H1 (cell line): ENCODE measurements around the gene WASF1. TPM values are rescaled to one million over a fixed set of nuclear protein-coding genes. Genes with fewer than 3 reads are reported as not detected.

Experiments used
- CTCF ChIA-PET: fragments of 300-600 bp; sonication (Branson Sonifier 250); formaldehyde crosslinking; loops from one replicate; lab custom pipeline; 2021; ENCODE audit not compliant: partially characterized antibody; lab: Charles Lee
- POLR2A ChIA-PET: fragments of 300-600 bp; sonication (Branson Sonifier 250); formaldehyde crosslinking; loops from one replicate; lab custom pipeline; 2021; ENCODE audit warnings: inconsistent platforms; ENCODE audit not compliant: partially characterized antibody; lab: Charles Lee
- DNase-seq, 2 experiments: peaks; one replicate each; pipeline versions ENCODE4 v3.0.0 to v3.0.0-alpha.2; 2010 to 2022; ENCODE audit warnings: low spot score in 2 of 2, low read depth in 1 of 2, mixed read lengths in 1 of 2
- FAIRE-seq: peaks from 2 replicates; lab custom pipeline; 2011; peaks lifted over from hg19 to GRCh38; lab: Jason Lieb, UNC
- H2AFZ ChIP-seq: 2 replicates; pipeline ENCODE4 v1.8.1; 2012; ENCODE audit warnings: low read length, inconsistent platforms
- H2AK5ac ChIP-seq: 2 replicates; pipeline ENCODE4 v1.6.1; 2013; ENCODE audit warnings: low read depth, low read length
- H2BK120ac ChIP-seq: replicated peaks from 2 replicates; pipeline ENCODE3; 2013; ENCODE audit warnings: low read depth, low read length, inconsistent platforms
- H2BK12ac ChIP-seq: 2 replicates; pipeline ENCODE4 v1.6.1; 2013; ENCODE audit warnings: low read depth, low read length
- H2BK15ac ChIP-seq: 2 replicates; pipeline ENCODE4 v1.6.1; 2013; ENCODE audit warnings: low read length
- H2BK20ac ChIP-seq: 2 replicates; pipeline ENCODE4 v1.6.1; 2013; ENCODE audit warnings: low read length
- H2BK5ac ChIP-seq: 2 replicates; pipeline ENCODE4 v1.6.1; 2013; ENCODE audit warnings: low read depth, low read length
- H3K14ac ChIP-seq: 2 replicates; pipeline ENCODE4 v1.6.1; 2013; ENCODE audit warnings: inconsistent platforms; ENCODE audit not compliant: insufficient read length
- H3K18ac ChIP-seq: 2 replicates; pipeline ENCODE4 v1.6.1; 2013; ENCODE audit warnings: low read length; ENCODE audit errors: extremely low read depth
- H3K23ac ChIP-seq: 2 replicates; pipeline ENCODE4 v1.6.1; 2013; ENCODE audit warnings: inconsistent platforms; ENCODE audit not compliant: insufficient read length
- H3K23me2 ChIP-seq: 2 replicates; pipeline ENCODE4 v1.6.1; 2013; ENCODE audit warnings: low read depth, low read length
- H3K27ac ChIP-seq: 2 replicates; pipeline ENCODE4 v1.6.1; 2011; ENCODE audit warnings: low read depth, low read length, inconsistent platforms
- H3K27me3 ChIP-seq, 4 experiments: replicated peaks in 1 of 4; 1 replicate in 1 of 4; 2 replicates in 3 of 4; pipeline versions ENCODE4 v1.6.1 to v1.8.1; 2011 to 2013; ENCODE audit warnings: low read length in 3 of 4, mild to moderate bottlenecking in 3 of 4, inconsistent platforms in 2 of 4, mixed read lengths in 2 of 4, moderate library complexity in 1 of 4; ENCODE audit not compliant: control insufficient read depth in 3 of 4, insufficient read depth in 3 of 4; ENCODE audit errors: extremely low read depth in 1 of 4
- H3K36me3 ChIP-seq, 4 experiments: 2 replicates each; pipeline versions ENCODE4 v1.6.1 to v1.8.1; 2011 to 2013; ENCODE audit warnings: mild to moderate bottlenecking in 4 of 4, low read length in 3 of 4, moderate library complexity in 2 of 4, control low read depth in 1 of 4, inconsistent platforms in 1 of 4; ENCODE audit not compliant: insufficient read depth in 4 of 4, control insufficient read depth in 2 of 4
- H3K4ac ChIP-seq: replicated peaks from 2 replicates; pipeline ENCODE3; 2013; ENCODE audit warnings: low read length, low read depth, mixed read lengths, inconsistent platforms; ENCODE audit not compliant: insufficient read length
- H3K4me1 ChIP-seq, 4 experiments: replicated peaks in 1 of 4; 1 replicate in 1 of 4; 2 replicates in 3 of 4; pipeline versions ENCODE4 v1.6.1 to v1.8.1; 2011 to 2013; ENCODE audit warnings: low read length in 3 of 4, inconsistent platforms in 2 of 4, mixed read lengths in 1 of 4; ENCODE audit not compliant: insufficient read depth in 4 of 4, control insufficient read depth in 3 of 4
- H3K4me2 ChIP-seq, 2 experiments: 2 replicates each; pipeline versions ENCODE4 v1.6.1 to v1.8.1; 2011 to 2013; ENCODE audit warnings: low read depth in 2 of 2, low read length in 2 of 2, control low read depth in 1 of 2, inconsistent platforms in 1 of 2, mild to moderate bottlenecking in 1 of 2; ENCODE audit not compliant: insufficient read depth in 1 of 2
- H3K4me3 ChIP-seq, 4 experiments: fragments of 200-600, 300-600 bp in 1 of 4; sonication (generic), shearing (Covaris generic), sonication (Bioruptor Twin) in 1 of 4; 2 replicates each; pipeline versions ENCODE4 v1.5.1 to v1.8.1; 2011 to 2016; ENCODE audit warnings: low read length in 4 of 4, low read depth in 3 of 4, control low read depth in 2 of 4, inconsistent platforms in 2 of 4, mild to moderate bottlenecking in 2 of 4, mixed read lengths in 1 of 4, moderate library complexity in 1 of 4; ENCODE audit not compliant: insufficient read depth in 2 of 4; ENCODE audit errors: extremely low read depth in 1 of 4
- H3K56ac ChIP-seq: replicated peaks from 2 replicates; pipeline ENCODE3; 2013; ENCODE audit warnings: low read depth, mild to moderate bottlenecking, mixed read lengths, low read length, inconsistent platforms; ENCODE audit not compliant: insufficient read length
- H3K79me1 ChIP-seq: 2 replicates; pipeline ENCODE4 v1.6.1; 2013; ENCODE audit warnings: low read depth, low read length, control low read depth
- H3K79me2 ChIP-seq, 2 experiments: 2 replicates each; pipeline versions ENCODE4 v1.6.1 to v1.8.1; 2012 to 2013; ENCODE audit warnings: low read length in 2 of 2, mild to moderate bottlenecking in 2 of 2, inconsistent platforms in 1 of 2; ENCODE audit not compliant: insufficient read depth in 2 of 2, control insufficient read depth in 1 of 2
- H3K9ac ChIP-seq, 4 experiments: replicated peaks in 1 of 4; 1 replicate in 1 of 4; 2 replicates in 3 of 4; pipeline versions ENCODE4 v1.6.1 to v1.8.1; 2011 to 2013; ENCODE audit warnings: low read depth in 3 of 4, low read length in 3 of 4, control low read depth in 2 of 4, mild to moderate bottlenecking in 2 of 4, moderate library complexity in 2 of 4, inconsistent platforms in 1 of 4; ENCODE audit errors: extremely low read depth in 1 of 4
- H3K9me3 ChIP-seq, 2 experiments: 2 replicates each; pipeline versions ENCODE4 v1.6.1 to v1.8.1; 2012 to 2013; ENCODE audit warnings: mild to moderate bottlenecking in 2 of 2, moderate library complexity in 2 of 2, control low read depth in 1 of 2, inconsistent platforms in 1 of 2, low read depth in 1 of 2, low read length in 1 of 2, mixed read lengths in 1 of 2; ENCODE audit not compliant: insufficient read depth in 2 of 2
- H4K20me1 ChIP-seq, 2 experiments: replicated peaks in 1 of 2; 2 replicates each; pipeline versions ENCODE3 to v1.8.1; 2011 to 2013; ENCODE audit warnings: inconsistent platforms in 2 of 2, low read length in 2 of 2, mild to moderate bottlenecking in 1 of 2; ENCODE audit not compliant: insufficient read depth in 2 of 2, control insufficient read depth in 1 of 2
- H4K5ac ChIP-seq: 2 replicates; pipeline ENCODE4 v1.6.1; 2013; ENCODE audit warnings: low read length, low read depth, mixed read lengths, inconsistent platforms; ENCODE audit not compliant: insufficient read length
- H4K8ac ChIP-seq: 2 replicates; pipeline ENCODE4 v1.8.0; 2013; ENCODE audit warnings: mild to moderate bottlenecking, moderate library complexity, low read length, inconsistent platforms; ENCODE audit not compliant: insufficient read depth; ENCODE audit errors: extremely low read depth
- H4K91ac ChIP-seq: replicated peaks from 2 replicates; pipeline ENCODE3; 2013; ENCODE audit warnings: low read length, mixed read lengths, inconsistent platforms; ENCODE audit not compliant: insufficient read length
- ATF3 ChIP-seq: IDR thresholded peaks from 2 replicates; pipeline ENCODE4 v1.6.1; 2011; ENCODE audit warnings: low read depth, mild to moderate bottlenecking, low read length; ENCODE audit not compliant: insufficient read depth
- MAFK ChIP-seq: IDR thresholded peaks from 2 replicates; pipeline ENCODE4 v1.6.1; 2012; ENCODE audit warnings: low read depth, mild to moderate bottlenecking, improper control_type of control experiment, low read length
- POLR2AphosphoS5 ChIP-seq: IDR thresholded peaks from 2 replicates; pipeline ENCODE4 v1.6.1; 2011; ENCODE audit warnings: low read depth, low read length
- RNF2 ChIP-seq: fragments of 200-900, 300-1000 bp; sonication (generic); IDR thresholded peaks from 2 replicates; pipeline ENCODE4 v1.7.1; 2016; ENCODE audit warnings: borderline replicate concordance, low read depth, mild to moderate bottlenecking, antibody characterized with exemption, low read length; ENCODE audit not compliant: poor library complexity, severe bottlenecking; ENCODE audit errors: missing control alignments
- WGBS, 2 experiments: shearing (Covaris generic) in 1 of 2; methylation state at CpG; one replicate each; pipeline versions ENCODE4 v1.1.6 to v1.1.7; 2013 to 2015; ENCODE audit warnings: low lambda C conversion rate in 2 of 2, mixed read lengths in 2 of 2, inconsistent platforms in 1 of 2, low coverage in 1 of 2, missing lambda C conversion rate in 1 of 2; ENCODE audit not compliant: insufficient replicate concordance in 2 of 2, insufficient coverage in 1 of 2, insufficient read length in 1 of 2; ENCODE audit errors: extremely low coverage in 1 of 2, missing lambda C conversion rate in 1 of 2; 5-methylcytosine and 5-hydroxymethylcytosine counted together
- polyA plus RNA-seq, 7 experiments: library from polyadenylated mRNA; depleted of rRNA in 3 of 7; stranded (reverse) in 5 of 7; unstranded in 2 of 7; fragments of >200 nt in 5 of 7; fragments of 200-250 nt in 2 of 7; gene quantifications; 1 replicate in 5 of 7; 2 replicates in 1 of 7; 4 replicates in 1 of 7; pipeline versions ENCODE4 v1.2.1 to v1.2.3, GENCODE V29; 2011 to 2013; ENCODE audit warnings: missing spikeins in 2 of 7, mixed read lengths in 2 of 7
- total RNA-seq: library from RNA; stranded (reverse); fragmentation: NEBNext Ultra II Directional; extraction: Animal tissue kit (Norgen Biotek cat#: 25700); gene quantifications from 2 replicates; pipeline ENCODE4 v1.2.1, GENCODE V29; 2021

The WASF1 gene
- total and polyA plus RNA-seq, 2 of the 8 experiments (the other 6 are each of a cell fraction or from before 2014, with no cell fraction given): 37.6 to 39.9 TPM

GRCh38 chr6:110196874-110197273 lies 17.4 kb upstream of the WASF1 start:
- Histone ChIP-seq H2BK20ac (no peak overlapping the region), H3K4me1 (no peaks in the 10 kb centered on the region), H3K23me2 (no peaks in the 10 kb centered on the region), H3K36me3 (peaks cover 0 to 13% (median 0%) of the 10 kb centered on the region in 4 experiments; a peak in 3 of 8 replicates), H3K23ac (no peak overlapping the region), H4K8ac (no peak overlapping the region), H4K91ac (no peak overlapping the region), H2BK120ac (no peak overlapping the region), H3K9me3 (no peaks in the 10 kb centered on the region), H3K27me3 (no peaks in the 10 kb centered on the region), H3K4me3 (no peak overlapping the region), H3K27ac (no peak overlapping the region), H4K5ac (no peak overlapping the region), H2AFZ (no peak overlapping the region), H3K4ac (no peak overlapping the region), H2AK5ac (no peak overlapping the region), H3K18ac (no peak overlapping the region), H3K79me2 (peaks cover 0 to 17% of the 10 kb centered on the region in 2 experiments; a peak in 1 of 4 replicates), H4K20me1 (peaks cover 0 to 1% of the 10 kb centered on the region in 2 experiments), H3K14ac (no peak overlapping the region), H2BK12ac (no peak overlapping the region), H3K79me1 (no peaks in the 10 kb centered on the region; the same call in 1 of the 2 replicates), H2BK5ac (no peak overlapping the region), H3K4me2 (no peak overlapping the region), H3K9ac (no peak overlapping the region), H2BK15ac (no peak overlapping the region), H3K56ac (no peak overlapping the region)
- POLR2A ChIA-PET: interaction anchor here (0.6 kb wide), 1 partner anchor 8 kb away, joined by 3 read pairs; no protein-coding TSS in a partner anchor
- DNase-seq (no peak), FAIRE-seq (no peak)
- TF ChIP-seq RNF2 (no peak), MAFK (peak; percentile 73), POLR2AphosphoS5 (no peak), ATF3 (no peak)
- 97% methylated on average over 1 of the region's 1 CpG; no CpG with 5 or more reads in 1 of the 2 experiments for WGBS, 2 experiments
- CTCF ChIA-PET: no interaction called here
